PC-3 (cell line): Measurements from ENCODE around the gene FEV.

Experiments
- CTCF ChIP-seq: fragments of 300-600 bp; sonication (generic); conservative IDR thresholded peaks from 2 replicates; pipeline ENCODE4 v1.5.1; 2017; ENCODE audit warnings: antibody characterized with exemption, low read depth, mild to moderate bottlenecking, low read length
- EZH2 ChIP-seq: fragments of 300-600 bp; sonication (generic); IDR thresholded peaks from one replicate; pipeline ENCODE4 v1.6.1; 2017; ENCODE audit warnings: antibody characterized with exemption, mild to moderate bottlenecking, low read length; ENCODE audit not compliant: unreplicated experiment
- EZH2phosphoT487 ChIP-seq: fragments of 300-600 bp; sonication (generic); IDR thresholded peaks from 2 replicates; pipeline ENCODE4 v1.6.1; 2018; ENCODE audit warnings: mild to moderate bottlenecking, antibody characterized with exemption, low read length, borderline replicate concordance

GRCh38 chr2:218993345-218994315, 8.6 kb upstream of the FEV start, which contains the start of gene CRYBA2:
- TF ChIP-seq CTCF: peak; percentile 42
- 0 out of 2 replicates have a peak, but pooled peaks have one; percentile 10 for TF ChIP-seq EZH2phosphoT487
- no peak for TF ChIP-seq EZH2
